Measurements from ENCODE around the gene RSAD2. TPM values are rescaled to one million over a fixed set of nuclear protein-coding genes. Genes with fewer than 3 reads are reported as not detected.

RSAD2 gene
- total RNA-seq, 1 donor from 2014 or later: 0.53 TPM

DNA sequence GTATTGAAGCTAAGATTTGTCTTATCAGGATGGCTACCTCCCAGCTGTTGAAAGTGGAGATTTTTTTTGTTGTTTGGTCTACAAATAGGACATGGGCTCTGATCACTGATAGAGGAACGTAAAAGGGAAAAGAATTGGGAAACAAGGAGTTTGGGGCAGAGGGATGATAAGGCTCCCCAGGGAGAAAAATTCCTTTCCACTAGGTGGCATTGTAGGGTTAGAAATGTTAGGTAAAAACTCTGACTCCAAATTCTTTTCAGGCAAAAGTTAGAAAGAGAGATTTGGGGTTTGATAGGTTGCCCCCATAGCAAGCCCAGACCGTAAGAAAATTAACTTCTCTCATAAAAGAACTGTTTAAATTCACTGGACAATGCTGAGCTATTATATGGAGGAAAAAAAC is 31.7 kb upstream of the RSAD2 start:
- Histone ChIP-seq H3K4me3 (ENCODE audit: low read depth, low read length) (no peak overlapping the region), H3K36me3 (ENCODE audit: control insufficient read depth, insufficient read depth, low read length) (no peaks in the 10 kb centered on the region), H3K27me3 (ENCODE audit: control insufficient read depth, insufficient read depth, low read length) (no peaks in the 10 kb centered on the region)
- FAIRE-seq (no peak), DNase-seq (ENCODE audit: low read depth) (no peak)
- TF ChIP-seq, protein P1, sequence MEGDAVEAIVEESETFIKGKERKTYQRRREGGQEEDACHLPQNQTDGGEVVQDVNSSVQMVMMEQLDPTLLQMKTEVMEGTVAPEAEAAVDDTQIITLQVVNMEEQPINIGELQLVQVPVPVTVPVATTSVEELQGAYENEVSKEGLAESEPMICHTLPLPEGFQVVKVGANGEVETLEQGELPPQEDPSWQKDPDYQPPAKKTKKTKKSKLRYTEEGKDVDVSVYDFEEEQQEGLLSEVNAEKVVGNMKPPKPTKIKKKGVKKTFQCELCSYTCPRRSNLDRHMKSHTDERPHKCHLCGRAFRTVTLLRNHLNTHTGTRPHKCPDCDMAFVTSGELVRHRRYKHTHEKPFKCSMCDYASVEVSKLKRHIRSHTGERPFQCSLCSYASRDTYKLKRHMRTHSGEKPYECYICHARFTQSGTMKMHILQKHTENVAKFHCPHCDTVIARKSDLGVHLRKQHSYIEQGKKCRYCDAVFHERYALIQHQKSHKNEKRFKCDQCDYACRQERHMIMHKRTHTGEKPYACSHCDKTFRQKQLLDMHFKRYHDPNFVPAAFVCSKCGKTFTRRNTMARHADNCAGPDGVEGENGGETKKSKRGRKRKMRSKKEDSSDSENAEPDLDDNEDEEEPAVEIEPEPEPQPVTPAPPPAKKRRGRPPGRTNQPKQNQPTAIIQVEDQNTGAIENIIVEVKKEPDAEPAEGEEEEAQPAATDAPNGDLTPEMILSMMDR (IDR thresholded peaks at IDR 0.05; ENCODE audit: insufficient read depth, low read length, severe bottlenecking): no peak

DNA sequence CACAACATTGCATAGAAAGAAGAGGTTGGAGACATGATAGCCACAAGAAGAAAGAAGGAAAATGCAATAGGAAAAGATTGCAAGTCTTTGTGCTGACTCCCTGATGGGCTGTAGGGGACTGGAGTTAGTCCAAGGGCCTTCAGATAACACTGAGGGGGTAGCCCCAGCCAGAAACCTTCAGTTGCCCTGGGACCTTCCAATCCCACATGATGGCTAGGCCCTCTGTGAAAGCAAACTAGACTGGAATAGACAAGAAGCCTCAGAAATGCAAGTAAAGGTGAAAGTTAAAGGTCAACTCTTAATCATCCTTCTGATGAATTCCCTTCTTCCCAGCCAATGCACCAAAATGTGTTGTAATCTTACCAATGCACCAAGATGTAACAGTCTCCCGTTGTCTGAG is 31.0 kb upstream of the RSAD2 start:
- Histone ChIP-seq H3K4me3 (ENCODE audit: low read depth, low read length) (no peak overlapping the region), H3K27me3 (ENCODE audit: control insufficient read depth, insufficient read depth, low read length) (no peaks in the 10 kb centered on the region), H3K36me3 (ENCODE audit: control insufficient read depth, insufficient read depth, low read length) (no peaks in the 10 kb centered on the region)
- FAIRE-seq (no peak), DNase-seq (ENCODE audit: low read depth) (no peak)
- TF ChIP-seq, protein P1 (IDR thresholded peaks at IDR 0.05; ENCODE audit: insufficient read depth, low read length, severe bottlenecking): no peak

DNA sequence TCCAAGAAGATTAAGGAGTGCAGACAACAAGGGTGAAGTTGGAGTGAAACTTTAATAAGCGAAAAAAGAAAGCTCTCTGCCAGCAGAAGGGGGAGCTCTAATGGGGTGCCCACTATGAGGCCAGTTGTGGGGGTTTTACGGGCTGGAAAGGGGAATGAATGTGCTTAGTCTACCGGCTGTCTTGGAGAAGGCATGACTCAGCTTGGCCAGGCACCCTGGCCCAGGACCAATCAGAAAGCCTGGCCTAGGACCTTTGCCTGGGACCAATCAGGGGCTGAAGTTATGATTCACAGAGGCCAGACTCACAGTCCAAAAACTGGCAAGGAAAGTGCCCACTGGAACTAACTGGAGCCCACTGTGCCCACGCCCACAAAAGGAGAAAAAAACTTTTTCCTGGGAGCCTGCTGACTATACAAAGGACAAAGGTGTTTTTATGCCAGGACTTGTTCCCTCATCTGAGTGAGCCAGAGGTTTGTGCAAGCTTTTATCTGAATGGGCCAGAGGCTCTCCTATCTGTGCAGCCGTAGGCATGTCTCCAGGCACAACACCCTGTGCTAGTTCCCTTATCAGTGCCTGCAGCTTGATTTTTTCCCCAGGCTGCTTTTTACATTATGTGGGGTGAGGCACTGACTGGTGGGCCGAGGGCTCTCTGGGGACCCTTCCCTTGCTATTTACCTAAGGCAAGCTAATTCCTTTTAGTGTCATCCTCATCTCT is 30.5 kb upstream of the RSAD2 start:
- no peak for FAIRE-seq
- H3K36me3 ChIP-seq (ENCODE audit: control insufficient read depth, insufficient read depth, low read length): no peaks in the 10 kb centered on the region
- H3K4me3 ChIP-seq (ENCODE audit: low read depth, low read length): no peak overlapping the region

DNA sequence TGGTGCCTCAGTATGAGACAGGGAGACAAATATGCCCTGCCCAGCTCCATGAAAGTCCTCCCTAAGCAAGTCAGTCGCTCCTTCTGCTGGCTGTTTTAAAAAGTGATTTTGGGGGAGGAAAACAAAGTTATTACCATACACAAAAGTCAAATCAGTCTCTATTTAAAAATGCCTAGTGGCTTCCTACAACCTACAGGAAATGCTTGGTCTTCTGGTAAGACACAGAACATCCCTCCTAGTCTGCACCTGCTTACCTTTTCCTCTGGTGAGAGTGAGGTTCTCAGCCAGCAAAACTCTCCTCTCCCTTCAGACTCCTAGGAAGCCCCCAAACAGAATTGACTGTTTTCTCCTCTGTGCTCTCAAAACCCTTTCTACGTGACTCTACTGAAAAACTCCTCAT is 25.4 kb upstream of the RSAD2 start:
- DNase-seq (ENCODE audit: low read depth): no peak
- no peak for FAIRE-seq
- H3K36me3 ChIP-seq (ENCODE audit: control insufficient read depth, insufficient read depth, low read length): no peaks in the 10 kb centered on the region
- TF ChIP-seq, protein P1 (IDR thresholded peaks at IDR 0.05; ENCODE audit: insufficient read depth, low read length, severe bottlenecking): no peak
- no peak overlapping the region for H3K4me3 ChIP-seq (ENCODE audit: low read depth, low read length)
- no peaks in the 10 kb centered on the region for H3K27me3 ChIP-seq (ENCODE audit: control insufficient read depth, insufficient read depth, low read length)

More for the DNA sequence above, 30.5 kb upstream of the RSAD2 start:
- TF ChIP-seq, protein P1 (IDR thresholded peaks at IDR 0.05; ENCODE audit: insufficient read depth, low read length, severe bottlenecking): no peak
- H3K27me3 ChIP-seq (ENCODE audit: control insufficient read depth, insufficient read depth, low read length): no peaks in the 10 kb centered on the region
- DNase-seq (ENCODE audit: low read depth): no peak

DNA sequence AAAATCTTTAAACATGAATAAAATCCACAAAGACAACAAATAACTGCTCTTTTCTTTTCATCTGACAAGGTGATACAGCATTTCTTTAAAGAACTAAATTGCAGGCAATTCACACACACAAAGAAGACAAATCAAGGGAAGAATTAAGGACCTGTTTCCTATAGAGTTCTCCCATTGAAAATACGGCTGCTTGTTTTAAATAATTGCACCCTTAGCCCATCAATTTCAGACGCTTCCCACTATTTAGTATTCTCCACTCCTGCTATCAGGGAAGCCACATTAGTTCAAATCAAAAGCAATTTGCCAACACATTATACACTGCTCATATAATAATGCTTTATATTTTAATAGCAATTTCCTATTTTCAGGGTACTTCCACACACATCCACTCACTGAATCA is 23.2 kb upstream of the RSAD2 start:
- DNase-seq (ENCODE audit: low read depth) (no peak), FAIRE-seq (no peak)
- no peaks in the 10 kb centered on the region for H3K27me3 ChIP-seq (ENCODE audit: control insufficient read depth, insufficient read depth, low read length)
- no peaks in the 10 kb centered on the region for H3K36me3 ChIP-seq (ENCODE audit: control insufficient read depth, insufficient read depth, low read length)
- no peak overlapping the region for H3K4me3 ChIP-seq (ENCODE audit: low read depth, low read length)
- TF ChIP-seq, protein P1 (IDR thresholded peaks at IDR 0.05; ENCODE audit: insufficient read depth, low read length, severe bottlenecking): no peak

Data from bronchial epithelial cell (primary cell).